HUES64 (cell line): ENCODE results near the gene NAE1.

ENCODE experiments used
- H3K27ac ChIP-seq: 2 replicates; pipeline ENCODE4 v1.7.0; 2013; ENCODE audit warnings: low read depth, low read length, inconsistent platforms
- H3K27me3 ChIP-seq: 2 replicates; pipeline ENCODE4 v1.6.1; 2013; ENCODE audit warnings: mild to moderate bottlenecking, low read length; ENCODE audit not compliant: insufficient read depth
- H3K36me3 ChIP-seq: 2 replicates; pipeline ENCODE4 v1.6.1; 2013; ENCODE audit warnings: mild to moderate bottlenecking, low read length; ENCODE audit not compliant: insufficient read depth
- H3K4me1 ChIP-seq: 2 replicates; pipeline ENCODE4 v1.6.1; 2013; ENCODE audit warnings: mild to moderate bottlenecking, low read length, moderate library complexity; ENCODE audit not compliant: insufficient read depth
- H3K4me3 ChIP-seq: 2 replicates; pipeline ENCODE4 v1.5.1; 2013; ENCODE audit warnings: mild to moderate bottlenecking, low read length, moderate library complexity
- H3K9ac ChIP-seq: 2 replicates; pipeline ENCODE4 v1.6.1; 2013; ENCODE audit warnings: mild to moderate bottlenecking, low read depth, low read length
- H3K9me3 ChIP-seq: 2 replicates; pipeline ENCODE4 v1.6.1; 2013; ENCODE audit warnings: low read depth, low read length; ENCODE audit not compliant: insufficient read depth
- WGBS: fragments of 150-250, 120-280 bp; methylation state at CpG from one replicate; pipeline ENCODE4 v1.1.7; 2013; ENCODE audit warnings: missing lambda C conversion rate; 5-methylcytosine and 5-hydroxymethylcytosine counted together

NAE1 gene

GRCh38 chr16:66862023-66862520 is 31.3 kb upstream of the NAE1 start:
- no peak overlapping the region for H3K4me3 ChIP-seq
- no peaks in the 10 kb centered on the region for H3K4me1 ChIP-seq
- 92% methylated on average over 8 of the region's 8 CpGs for WGBS
- H3K36me3 ChIP-seq, result no peaks in the 10 kb centered on the region
- no peak overlapping the region for H3K9ac ChIP-seq
- H3K27ac ChIP-seq, result no peak overlapping the region
- no peaks in the 10 kb centered on the region for H3K27me3 ChIP-seq
- H3K9me3 ChIP-seq, result no peaks in the 10 kb centered on the region

DNA sequence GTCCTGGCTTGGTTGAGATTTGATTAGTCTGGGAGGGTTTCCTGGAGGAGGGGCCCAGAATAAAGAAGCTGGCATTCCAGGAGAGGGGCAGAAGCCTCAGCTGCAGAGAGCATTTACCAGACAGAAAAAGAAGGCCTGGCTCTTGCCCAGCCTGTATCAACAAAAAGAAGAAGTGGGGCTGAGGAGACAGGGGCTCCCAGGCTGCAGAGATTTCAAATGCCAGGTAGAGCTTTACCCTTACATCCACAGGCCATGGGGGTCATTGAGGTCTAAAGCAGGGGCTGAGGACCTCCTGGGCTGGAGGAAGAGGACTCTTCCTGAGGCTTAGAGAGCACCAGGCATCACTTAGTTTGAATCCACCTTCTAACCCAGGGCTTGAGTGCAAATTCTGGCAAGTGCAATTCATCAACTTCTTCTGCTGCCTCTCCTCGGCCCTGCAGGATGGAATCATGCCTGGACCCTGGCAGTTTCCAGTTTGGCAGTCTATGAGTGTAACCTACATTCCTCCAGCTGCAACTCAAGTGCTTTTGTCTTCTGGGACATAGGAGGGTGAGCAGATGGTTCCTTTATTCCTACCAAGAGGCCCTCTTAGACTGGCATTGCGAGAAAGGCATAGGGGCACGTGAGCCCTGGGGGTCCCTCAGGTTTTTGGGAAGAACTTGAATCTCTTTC is 28.8 kb upstream of the NAE1 start:
- Histone ChIP-seq H3K4me3 (no peak overlapping the region), H3K27me3 (no peaks in the 10 kb centered on the region), H3K36me3 (no peaks in the 10 kb centered on the region), H3K27ac (no peak overlapping the region), H3K9ac (no peak overlapping the region), H3K4me1 (no peaks in the 10 kb centered on the region), H3K9me3 (no peaks in the 10 kb centered on the region)
- 93% methylated on average over 3 of the region's 3 CpGs for WGBS

DNA sequence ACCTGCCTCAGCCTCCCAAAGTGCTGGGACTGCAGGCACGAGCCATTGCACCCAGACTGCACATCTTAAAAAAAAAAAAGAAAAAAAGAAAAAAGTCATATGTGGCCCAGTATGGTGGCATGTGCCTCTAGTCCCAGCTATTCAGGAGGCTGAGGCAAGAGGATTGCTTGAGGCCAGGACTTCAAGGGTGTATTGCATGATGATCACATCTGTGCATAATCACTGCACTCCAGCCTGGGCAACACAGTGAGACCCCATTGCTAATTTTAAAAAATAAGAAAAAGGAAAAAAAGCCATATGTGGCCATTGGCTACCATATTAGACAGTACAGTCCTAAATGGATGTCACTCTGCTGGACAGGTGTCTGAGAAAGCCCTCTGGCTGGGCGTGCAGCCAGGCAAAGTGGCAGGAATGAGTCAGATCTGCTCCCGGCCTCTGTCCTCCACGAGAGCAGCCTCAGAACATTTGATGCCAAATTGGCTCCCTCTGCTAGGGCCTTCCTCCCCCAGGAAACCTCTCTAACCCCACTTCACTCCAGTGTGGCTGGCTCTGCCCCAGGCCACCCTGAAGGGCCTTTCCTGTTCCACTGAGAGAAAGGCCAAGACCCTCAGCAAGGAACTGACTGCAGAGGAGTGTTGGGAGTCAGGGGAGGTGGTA is 28.1 kb upstream of the NAE1 start:
- no peaks in the 10 kb centered on the region for H3K36me3 ChIP-seq
- H3K9ac ChIP-seq, result no peak overlapping the region
- no peaks in the 10 kb centered on the region for H3K27me3 ChIP-seq
- H3K4me1 ChIP-seq, result no peaks in the 10 kb centered on the region
- H3K9me3 ChIP-seq, result no peaks in the 10 kb centered on the region
- no peak overlapping the region for H3K4me3 ChIP-seq
- WGBS, result 90% methylated on average over 4 of the region's 4 CpGs
- H3K27ac ChIP-seq, result no peak overlapping the region

- Histone ChIP-seq H3K9ac (no peak overlapping the region), H3K27ac (no peak overlapping the region), H3K9me3 (no peaks in the 10 kb centered on the region), H3K27me3 (no peaks in the 10 kb centered on the region), H3K4me1 (no peaks in the 10 kb centered on the region), H3K36me3 (no peaks in the 10 kb centered on the region), H3K4me3 (no peak overlapping the region)
- 89% methylated on average over 5 of the region's 6 CpGs for WGBS
These were observed 26.7 kb upstream of the NAE1 start for GRCh38 chr16:66857437-66857836.

DNA sequence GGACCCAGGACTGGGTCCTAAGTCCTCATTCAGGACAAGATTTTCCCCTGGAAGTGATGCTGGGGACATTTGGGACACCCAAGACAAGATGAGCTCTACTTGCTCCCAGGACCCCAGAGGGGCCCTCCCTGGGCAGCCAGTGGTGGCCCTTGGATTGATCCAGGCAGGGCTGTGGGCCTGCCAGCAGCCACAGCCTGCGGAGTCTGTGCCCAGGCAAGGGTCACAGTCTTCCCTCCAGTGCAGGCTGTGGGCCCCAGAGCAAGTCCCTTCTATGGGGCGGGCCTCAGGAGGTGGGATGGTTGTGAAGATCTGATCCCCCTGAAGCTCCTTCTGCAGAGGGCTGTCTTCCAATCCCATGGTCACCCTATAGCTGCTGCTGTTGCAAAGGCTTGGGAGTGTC is 26.0 kb upstream of the NAE1 start:
- no peak overlapping the region for H3K4me3 ChIP-seq
- H3K36me3 ChIP-seq, result no peaks in the 10 kb centered on the region
- H3K9me3 ChIP-seq, result no peaks in the 10 kb centered on the region
- H3K9ac ChIP-seq, result no peak overlapping the region
- H3K27me3 ChIP-seq, result no peaks in the 10 kb centered on the region
- WGBS, result 89% methylated on average over 2 of the region's 2 CpGs
- no peak overlapping the region for H3K27ac ChIP-seq
- H3K4me1 ChIP-seq, result no peaks in the 10 kb centered on the region

GRCh38 chr16:66856184-66856730 is 25.5 kb upstream of the NAE1 start:
- Histone ChIP-seq H3K27me3 (no peaks in the 10 kb centered on the region), H3K36me3 (no peaks in the 10 kb centered on the region), H3K9ac (no peak overlapping the region), H3K9me3 (no peaks in the 10 kb centered on the region), H3K4me1 (no peaks in the 10 kb centered on the region), H3K27ac (no peak overlapping the region), H3K4me3 (no peak overlapping the region)
- 91% methylated on average over 5 of the region's 6 CpGs for WGBS

DNA sequence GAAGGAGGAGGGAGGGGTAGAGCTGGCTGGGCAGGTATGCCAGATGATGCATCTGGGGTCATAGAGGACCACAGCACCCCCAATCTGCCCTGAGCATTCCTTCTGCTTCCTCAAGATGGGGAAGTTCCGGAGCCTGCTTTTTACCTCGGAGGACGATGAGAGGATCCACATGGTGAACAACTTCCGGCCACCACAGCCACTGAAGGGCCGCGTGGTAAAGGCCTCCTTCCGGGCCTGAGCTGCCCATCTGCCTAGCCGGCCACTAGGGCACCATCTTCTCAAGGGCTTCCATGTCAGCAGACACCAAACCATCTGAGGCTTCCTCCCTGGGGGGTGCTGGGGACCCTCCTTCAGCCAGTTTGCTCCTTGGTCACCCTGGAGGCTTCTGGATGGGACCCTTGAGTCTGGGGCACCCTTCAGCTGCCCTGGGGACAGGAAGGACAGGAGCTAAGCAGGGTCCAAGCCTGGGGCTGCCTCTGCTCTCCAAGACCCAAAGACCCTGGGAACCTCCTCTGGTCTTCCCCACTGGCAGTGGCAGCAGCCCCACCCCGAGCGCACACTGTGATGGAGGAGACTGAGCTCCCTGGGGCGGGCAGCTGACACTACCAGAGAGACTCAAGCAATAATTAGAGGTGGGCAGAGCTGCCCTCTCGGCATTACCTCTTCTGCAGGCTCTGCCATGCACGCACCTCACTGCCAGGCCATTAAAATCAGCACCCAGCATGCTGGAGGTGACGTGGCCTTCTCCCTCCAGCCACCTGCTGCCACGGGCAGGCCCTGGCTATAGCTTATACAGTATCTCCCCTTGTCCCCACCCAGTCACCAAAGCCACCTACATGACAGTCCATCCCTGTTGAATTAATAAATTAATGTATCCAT is 22.7 kb upstream of the NAE1 start:
- Histone ChIP-seq H3K4me1 (no peaks in the 10 kb centered on the region), H3K9me3 (no peaks in the 10 kb centered on the region), H3K27me3 (no peaks in the 10 kb centered on the region; the same call in 1 of the 2 replicates), H3K9ac (no peak overlapping the region), H3K4me3 (no peak overlapping the region), H3K36me3 (no peaks in the 10 kb centered on the region), H3K27ac (no peak overlapping the region)
- 95% methylated on average over 15 of the region's 15 CpGs for WGBS

DNA sequence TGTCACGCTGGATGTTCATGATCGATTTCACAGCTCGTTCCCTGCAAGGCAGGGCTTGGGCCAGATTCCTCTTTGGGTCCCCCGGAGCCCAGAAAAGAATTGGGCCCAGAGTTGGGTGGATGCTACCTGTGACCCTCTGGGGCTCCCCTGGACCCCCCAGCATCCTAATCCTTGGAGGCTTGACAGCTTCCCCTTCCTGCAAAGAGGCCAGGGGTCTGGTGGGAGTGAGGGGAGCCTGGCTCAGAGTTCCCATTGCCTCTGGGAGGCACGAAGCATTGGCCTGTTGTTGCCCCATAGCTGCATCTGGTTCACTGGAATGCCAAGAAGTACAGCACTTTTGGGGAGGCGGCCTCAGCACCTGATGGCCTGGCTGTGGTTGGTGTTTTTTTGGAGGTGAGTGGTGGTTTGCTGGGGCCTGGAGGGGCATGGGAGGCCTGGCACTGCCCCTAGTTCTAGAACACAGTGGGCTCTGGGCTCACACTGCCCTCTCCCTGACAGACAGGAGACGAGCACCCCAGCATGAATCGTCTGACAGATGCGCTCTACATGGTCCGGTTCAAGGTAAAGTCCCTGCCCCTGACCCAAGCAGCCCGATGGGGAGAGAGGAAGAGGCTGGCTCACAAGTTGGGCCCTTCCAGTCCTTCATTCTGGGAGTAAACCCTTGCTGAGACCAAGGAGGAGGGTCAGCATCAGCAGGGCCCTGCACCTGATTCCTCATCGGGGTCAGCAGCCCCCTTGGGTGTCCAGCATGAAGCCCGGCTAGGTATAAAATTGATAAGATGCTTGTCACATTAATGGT is 20.6 kb upstream of the NAE1 start:
- Histone ChIP-seq H3K4me1 (no peaks in the 10 kb centered on the region), H3K36me3 (no peaks in the 10 kb centered on the region), H3K9me3 (no peaks in the 10 kb centered on the region), H3K4me3 (no peak overlapping the region), H3K27ac (no peak overlapping the region), H3K27me3 (peaks cover 14% of the 10 kb centered on the region), H3K9ac (no peak overlapping the region)
- WGBS, result 90% methylated on average over 13 of the region's 13 CpGs

- Histone ChIP-seq H3K36me3 (no peaks in the 10 kb centered on the region), H3K27ac (no peak overlapping the region), H3K9ac (no peak overlapping the region), H3K9me3 (no peaks in the 10 kb centered on the region), H3K27me3 (peaks cover 25% of the 10 kb centered on the region), H3K4me1 (no peaks in the 10 kb centered on the region), H3K4me3 (no peak overlapping the region)
- WGBS, result 93% methylated on average over 13 of the region's 14 CpGs
These were observed 19.5 kb upstream of the NAE1 start for GRCh38 chr16:66850115-66850815.

- Histone ChIP-seq H3K9ac (no peak overlapping the region), H3K4me3 (no peak overlapping the region), H3K27ac (no peak overlapping the region), H3K4me1 (no peaks in the 10 kb centered on the region), H3K9me3 (no peaks in the 10 kb centered on the region), H3K27me3 (peaks cover 32% of the 10 kb centered on the region), H3K36me3 (no peaks in the 10 kb centered on the region)
- WGBS, result 94% methylated on average over 4 of the region's 4 CpGs
These were observed 18.8 kb upstream of the NAE1 start for GRCh38 chr16:66849549-66849948.
